ENCODE measurements around the gene OBSL1. TPM values are rescaled to one million over a fixed set of nuclear protein-coding genes. Genes with fewer than 3 reads are reported as not detected.

Gene OBSL1
- total and polyA plus RNA-seq, 2 donors (not counting 3 experiments of a cell fraction or from before 2014, with no cell fraction given): 16.7 to 20.7 TPM

GRCh38 chr2:219561179-219562048 lies 9.9 kb downstream of the OBSL1 start:
- BruUV-seq (replicated peaks): no TSS peak
- H3K9ac ChIP-seq (replicated peaks; ENCODE audit: extremely low read depth, insufficient read depth, low read length): no peak overlapping the region
- dilution Hi-C loops (cut with MboI; ENCODE audit: extremely low pct_ligation_motif_present, low sequenced_read_pairs): no loop called here
- DNase-seq (ENCODE audit: low read depth, low spot score) (no peak), FAIRE-seq (no peak)
- ChIA-PET CTCF (interaction anchor here (0.7 to 2.9 kb wide), 27 partner anchors 9 to 158 kb away, joined by 3 to 42 read pairs (median 5); partner anchors contain the start of genes CHPF, OBSL1, STK11IP and TMEM198), POLR2A (no interaction called here)
- H3K4me2 ChIP-seq (ENCODE audit: insufficient read depth, low read length): no peak overlapping the region
- no peaks in the 10 kb centered on the region for H4K20me1 ChIP-seq (replicated peaks; ENCODE audit: control insufficient read depth, extremely low read depth, insufficient read depth, low read length)
- no peak overlapping the region for H3K4me3 ChIP-seq (replicated peaks in 1 of 3; ENCODE audit: insufficient read depth in 1 of 3, low read depth in 1 of 3, low read length in 3 of 3)
- TF ChIP-seq MYC (IDR thresholded peaks at IDR 0.05; ENCODE audit: low read depth, low read length) (no peak), CTCF (IDR thresholded peaks at IDR 0.05; ENCODE audit: extremely low read depth in 1 of 2, insufficient read depth in 1 of 2, low read depth in 1 of 2, low read length in 2 of 2) (no peak), POLR2AphosphoS5 (IDR thresholded peaks at IDR 0.05; ENCODE audit: insufficient read depth, low read depth, low read length) (no peak), POLR2A (IDR thresholded peaks at IDR 0.05; ENCODE audit: low read depth, low read length) (no peak), EZH2 (IDR thresholded peaks at IDR 0.05; ENCODE audit: borderline replicate concordance, low read depth, low read length, severe bottlenecking) (no peak), JUN (IDR thresholded peaks at IDR 0.05; ENCODE audit: borderline replicate concordance, insufficient read depth, insufficient read length, low read depth) (no peak), FOS (IDR thresholded peaks at IDR 0.05; ENCODE audit: borderline replicate concordance, insufficient read depth, low read length) (no peak), GATA2 (IDR thresholded peaks at IDR 0.05; ENCODE audit: insufficient read depth, insufficient read length, low read depth, low read length) (no peak), MAX (IDR thresholded peaks at IDR 0.05; ENCODE audit: insufficient read depth, insufficient read length) (no peak)
- no peak overlapping the region for H2AFZ ChIP-seq (ENCODE audit: low read depth, low read length)
- intact Hi-C loops (cut with micrococcal nuclease): no loop called here
- H3K9me1 ChIP-seq (replicated peaks; ENCODE audit: control insufficient read depth, extremely low read depth, insufficient read depth, low read length): no peaks in the 10 kb centered on the region
- H3K4me1 ChIP-seq (ENCODE audit: control insufficient read depth, extremely low read depth, insufficient read depth, low read length): no peaks in the 10 kb centered on the region
- no peaks in the 10 kb centered on the region for H3K79me2 ChIP-seq (ENCODE audit: control insufficient read depth, insufficient read depth, low read length)
- H3K27me3 ChIP-seq (ENCODE audit: control insufficient read depth in 2 of 2, insufficient read depth in 2 of 2, low read length in 2 of 2): peaks cover 0 to 3% of the 10 kb centered on the region in 2 experiments
- no peaks in the 10 kb centered on the region for H3K36me3 ChIP-seq (ENCODE audit: control insufficient read depth in 2 of 2, extremely low read depth in 1 of 2, insufficient read depth in 2 of 2, low read length in 2 of 2)
- no peaks in the 10 kb centered on the region for H3K9me3 ChIP-seq (replicated peaks; ENCODE audit: control insufficient read depth, insufficient read depth, low read length)
- no peak overlapping the region for H3K27ac ChIP-seq (ENCODE audit: insufficient read depth, low read depth, low read length)

Data from endothelial cell of umbilical vein (primary cell).